ENCODE data around the gene KIAA0513.
"Not testable (repeated sequence)": the region's sequence is repeated elsewhere in the genome, so short reads cannot be mapped to it uniquely, and the experiment has no call there.

KIAA0513 gene

GRCh38 chr16:85031451-85031850 lies 3.9 kb downstream of the KIAA0513 start:
- no peak for DNase-seq

DNA sequence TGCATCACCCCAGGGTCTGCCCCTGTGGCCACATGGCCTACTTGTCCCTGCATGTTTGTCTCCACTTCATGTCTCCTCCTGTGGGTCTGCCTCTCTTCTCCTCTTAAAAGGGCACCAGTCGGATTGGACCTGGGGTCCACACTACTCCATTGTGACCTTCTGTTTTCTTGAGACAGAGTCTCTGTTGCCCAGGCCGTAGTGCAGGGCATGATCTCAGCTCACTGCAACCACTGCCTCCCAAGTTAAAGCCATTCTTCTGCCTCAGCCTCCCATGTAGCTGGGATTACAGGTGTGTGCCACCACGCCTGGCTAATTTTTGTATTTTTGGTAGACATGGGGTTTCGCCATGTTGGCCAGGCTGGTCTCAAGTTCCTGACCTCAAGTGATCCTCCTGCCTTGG lies 4.6 kb downstream of the KIAA0513 start:
- DNase-seq = not testable (repeated sequence)

- no peak for DNase-seq
Observed at GRCh38 chr16:85033171-85033570, 5.6 kb downstream of the KIAA0513 start.

DNA sequence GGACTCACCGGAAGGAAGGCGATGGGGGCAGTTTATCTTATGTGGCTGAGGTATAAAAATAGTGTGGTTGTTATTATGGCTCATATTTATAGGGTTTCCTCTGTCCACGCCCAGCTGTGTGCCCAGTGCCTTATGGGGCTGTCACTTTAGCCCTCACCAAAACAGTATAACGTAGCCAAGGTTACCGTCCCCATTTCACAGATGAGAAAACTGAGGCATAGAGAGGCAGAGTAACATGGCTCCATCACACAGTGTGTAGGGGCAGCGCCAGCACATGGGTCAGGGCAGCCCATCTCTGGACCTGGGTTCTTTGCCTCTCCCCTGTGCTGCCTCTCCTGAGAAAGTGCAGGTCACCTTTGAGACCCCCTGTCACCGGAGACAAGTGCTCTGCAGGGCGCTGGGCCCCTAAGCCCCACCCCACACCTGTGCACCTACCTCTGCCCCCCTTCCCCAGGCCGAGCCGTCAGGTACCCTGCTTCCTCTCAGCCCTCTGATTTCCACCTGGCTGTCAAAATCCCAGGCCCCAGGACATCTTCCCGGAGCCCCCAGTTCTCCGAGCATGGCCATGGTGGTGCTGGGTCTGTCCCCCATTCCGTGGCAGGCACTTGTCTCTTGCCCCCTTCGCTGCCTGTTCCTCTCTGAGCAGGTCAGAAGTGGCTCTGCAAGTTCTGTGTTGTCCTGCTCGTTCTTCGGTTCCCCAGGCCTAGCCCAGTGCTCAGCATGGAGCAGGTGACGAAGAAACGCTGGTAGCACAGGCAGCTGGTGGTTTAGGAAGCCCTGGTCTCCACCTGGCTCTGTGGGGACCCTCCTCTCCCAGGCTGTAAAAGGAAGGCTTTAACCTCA lies 7.2 kb downstream of the KIAA0513 start:
- no peak for DNase-seq

- DNase-seq = no peak
Observed at GRCh38 chr16:85036236-85037049, 8.8 kb downstream of the KIAA0513 start.

- no peak for DNase-seq
Observed at GRCh38 chr16:85037050-85037410, 9.4 kb downstream of the KIAA0513 start.

DNA sequence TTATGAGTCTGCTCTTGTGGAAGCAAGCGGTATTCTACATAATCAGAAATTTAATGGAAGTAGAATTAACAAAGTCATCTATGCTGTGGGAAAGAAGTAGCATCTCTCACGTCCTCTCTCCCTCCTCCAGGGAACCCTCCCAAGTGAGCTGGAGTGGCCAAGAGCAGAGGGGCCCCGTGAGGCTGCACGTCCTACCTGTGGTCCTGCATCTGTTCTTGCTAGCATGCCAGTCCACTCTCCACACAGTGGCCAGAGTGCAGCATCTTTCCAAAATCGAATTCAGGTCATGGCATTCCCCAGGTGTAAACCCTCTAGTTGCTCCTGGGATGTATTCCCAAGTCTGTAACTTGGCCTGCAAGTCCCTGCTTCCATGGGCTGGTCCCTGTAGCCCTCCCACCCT lies 10.1 kb downstream of the KIAA0513 start:
- no peak for DNase-seq

DNA sequence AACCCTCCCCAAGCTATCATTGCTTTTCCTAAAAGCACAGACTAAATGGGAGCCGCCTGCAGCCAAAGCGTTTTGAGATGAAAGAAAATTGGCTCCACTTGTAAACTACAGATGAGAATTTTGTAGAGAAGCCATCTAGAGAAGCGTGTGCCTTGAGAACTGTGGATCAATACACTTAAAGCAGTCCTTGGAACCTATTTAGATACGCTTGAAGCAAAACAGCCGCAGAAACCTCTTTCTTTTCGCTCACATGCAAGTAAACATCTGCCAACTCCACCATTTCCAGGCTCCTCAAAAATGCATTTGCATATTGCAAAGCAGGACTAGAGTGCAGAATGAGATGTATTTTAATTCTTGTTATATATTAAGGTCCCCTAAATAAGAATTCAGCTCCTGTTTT lies 13.1 kb downstream of the KIAA0513 start:
- DNase-seq = no peak

GRCh38 chr16:85041219-85042166 lies 13.9 kb downstream of the KIAA0513 start:
- DNase-seq = no peak

GRCh38 chr16:85042167-85042526 lies 14.6 kb downstream of the KIAA0513 start:
- DNase-seq = no peak

GRCh38 chr16:85042606-85043005 lies 15.0 kb downstream of the KIAA0513 start:
- DNase-seq = no peak

DNA sequence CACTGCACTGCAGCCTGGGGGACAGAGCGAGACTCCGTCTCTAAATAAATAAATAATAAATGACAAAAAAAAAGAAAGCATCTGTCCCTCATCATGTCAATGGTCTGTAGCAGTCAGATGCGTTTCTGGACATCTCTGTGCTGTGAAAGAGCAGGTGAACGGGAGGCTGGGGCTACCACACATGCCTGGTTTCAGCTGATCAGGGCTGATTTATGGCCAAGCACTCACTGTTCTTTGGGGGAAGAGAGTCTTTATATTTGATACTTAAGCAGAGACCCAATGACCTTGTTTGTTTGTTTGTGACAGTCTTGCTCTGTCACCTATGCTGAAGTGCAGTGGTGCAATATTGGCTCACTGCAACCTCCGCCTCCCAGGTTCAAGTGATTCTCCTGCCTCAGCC lies 17.5 kb downstream of the KIAA0513 start:
- no peak for DNase-seq

DNA sequence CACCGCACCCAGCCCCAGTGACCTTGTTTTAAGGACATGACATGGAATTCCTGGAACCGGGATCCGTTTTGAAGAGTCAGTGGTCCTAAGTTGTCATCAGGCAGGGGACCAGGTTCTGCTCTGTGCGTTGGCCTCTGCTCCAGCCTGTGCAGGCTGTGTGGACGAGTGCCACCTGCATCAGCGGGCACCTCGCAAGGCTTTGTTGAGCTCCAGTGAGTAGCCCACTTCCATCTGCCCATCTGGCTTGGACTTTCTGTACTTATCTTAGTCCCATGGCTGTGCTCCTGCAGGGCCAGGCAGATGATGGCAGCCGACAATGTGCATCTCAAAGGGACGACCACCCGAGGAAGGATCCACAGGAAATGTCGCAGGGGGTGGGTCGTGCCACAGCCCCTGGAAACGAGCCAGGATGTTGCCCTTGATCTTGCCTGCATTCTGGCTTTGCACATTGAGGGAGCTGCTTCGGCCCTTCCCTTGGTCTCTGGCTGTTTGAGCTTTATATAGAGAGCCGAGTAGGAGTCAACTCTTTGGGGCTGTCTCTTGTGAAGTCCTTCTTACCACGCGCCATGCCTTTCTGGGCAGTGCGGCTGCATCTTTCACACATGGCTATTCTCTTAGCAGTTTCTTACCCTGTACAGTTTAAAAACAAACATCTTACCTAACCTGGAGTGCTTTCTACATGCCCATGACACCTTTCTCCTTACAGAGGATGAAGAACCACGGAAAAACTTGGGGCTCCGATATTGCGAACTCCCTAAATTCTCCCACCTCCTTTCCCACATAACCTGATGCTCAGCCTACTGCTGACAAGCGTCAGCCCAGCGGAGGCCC lies 18.3 kb downstream of the KIAA0513 start:
- no peak for DNase-seq

GRCh38 chr16:85046472-85046916 lies 18.9 kb downstream of the KIAA0513 start:
- DNase-seq = no peak

DNA sequence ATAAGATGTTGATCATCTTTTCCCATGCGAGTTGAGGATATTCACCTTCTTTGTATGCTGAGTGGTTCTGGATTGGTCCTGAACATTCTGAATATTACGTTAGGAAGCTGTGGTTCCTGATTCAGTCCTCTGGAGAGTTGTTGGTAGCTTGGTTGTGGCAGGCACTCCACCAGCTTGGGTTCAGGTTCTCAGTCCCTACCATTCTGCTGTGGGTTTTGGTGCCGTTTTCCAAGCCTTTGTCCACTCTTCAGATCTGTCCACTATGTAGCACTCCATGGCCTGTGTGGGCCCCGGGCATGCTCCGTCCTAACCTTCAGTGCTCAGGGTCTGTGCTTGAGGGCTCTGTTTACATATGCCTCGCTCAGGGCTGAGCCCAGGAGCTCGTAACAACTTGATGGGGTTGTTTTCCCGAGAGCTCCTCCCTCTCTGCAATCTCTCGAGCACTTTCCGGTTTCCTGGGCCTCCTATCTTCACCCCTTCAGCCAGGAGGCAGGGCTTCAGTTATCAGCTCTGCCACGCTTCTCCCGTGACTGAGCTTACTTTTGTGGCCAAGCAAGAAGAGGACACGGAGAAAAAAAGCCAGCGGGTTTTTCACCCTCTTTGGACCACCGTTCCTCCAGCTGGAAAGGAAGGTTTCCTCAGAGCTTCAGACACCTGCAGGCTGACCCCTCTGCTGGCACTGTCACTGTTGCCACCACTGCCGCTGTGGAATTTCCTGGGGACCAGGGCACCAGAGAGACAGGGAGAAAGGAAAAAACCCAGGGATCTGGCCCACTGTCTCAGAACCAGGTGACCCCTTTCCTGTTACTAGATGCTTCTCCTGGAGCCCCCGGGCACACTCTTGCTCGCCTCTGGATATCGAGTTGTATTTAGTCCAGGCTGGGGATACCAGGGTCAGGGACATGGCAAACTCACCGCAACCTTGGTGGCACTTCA lies 19.6 kb downstream of the KIAA0513 start:
- no peak for DNase-seq

GRCh38 chr16:85047867-85048455 lies 20.4 kb downstream of the KIAA0513 start:
- DNase-seq = no peak

- DNase-seq = no peak
Observed at GRCh38 chr16:85048921-85049562, 21.4 kb downstream of the KIAA0513 start.

GRCh38 chr16:85049706-85050305 lies 22.2 kb downstream of the KIAA0513 start:
- no peak for DNase-seq

DNA sequence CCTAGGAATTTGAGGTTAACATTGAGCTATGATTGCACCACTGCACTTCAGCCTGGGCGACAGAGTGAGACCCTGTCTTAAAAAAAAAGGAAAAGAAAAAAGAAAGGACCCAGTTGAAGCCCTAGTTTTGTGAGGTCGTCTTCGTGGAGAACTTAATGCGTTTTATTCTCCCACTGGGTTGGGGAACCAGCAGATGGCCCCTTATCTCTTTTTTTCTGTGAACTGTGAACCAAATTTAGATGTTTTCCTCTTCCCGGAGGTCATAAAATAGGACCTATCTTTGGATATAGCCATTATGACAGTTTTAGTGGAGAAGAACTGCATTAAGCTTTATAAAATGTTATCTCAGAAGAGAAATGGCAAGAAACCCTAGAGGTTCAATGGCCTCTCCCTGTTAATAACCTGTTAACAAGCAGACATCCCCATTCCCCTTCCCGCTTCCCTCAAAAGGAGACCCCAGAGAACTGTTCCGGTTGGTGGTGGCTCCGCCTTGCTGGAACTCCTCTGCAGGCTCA lies 23.5 kb downstream of the KIAA0513 start:
- no peak for DNase-seq

Measured in CD4-positive, alpha-beta T cell treated with Interleukin-10 for 1 hour (primary cell).